CD14-positive monocyte (primary cell): ENCODE data around the gene ZNF697. TPM values are rescaled to one million over a fixed set of nuclear protein-coding genes. Genes with fewer than 3 reads are reported as not detected.

Source experiments
- DNase-seq, 3 donors: peaks; one replicate each; pipeline ENCODE4 v3.0.0-alpha.2; 2011 to 2022
- H2AFZ ChIP-seq: 2 replicates; pipeline ENCODE4 v1.6.0; 2012; ENCODE audit warnings: mild to moderate bottlenecking, low read depth, low read length, inconsistent platforms; ENCODE audit not compliant: insufficient read depth, poor library complexity, severe bottlenecking
- H3K27ac ChIP-seq, 2 donors: 1 replicate in 1 of 2; 2 replicates in 1 of 2; pipeline ENCODE4 v1.5.1; 2012 to 2013; ENCODE audit warnings: low read length in 2 of 2, control low read depth in 1 of 2, inconsistent platforms in 1 of 2, low read depth in 1 of 2, mild to moderate bottlenecking in 1 of 2
- H3K27me3 ChIP-seq, 2 donors: one replicate each; pipeline versions ENCODE4 v1.6.0 to v1.6.1; 2011 to 2013; ENCODE audit warnings: low read length in 2 of 2; ENCODE audit not compliant: control insufficient read depth in 2 of 2, insufficient read depth in 2 of 2
- H3K36me3 ChIP-seq, 2 donors: replicated peaks in 1 of 2; 1 replicate in 1 of 2; 2 replicates in 1 of 2; pipeline versions ENCODE4 v1.5.1 to v1.6.1; 2012 to 2013; ENCODE audit warnings: low read length in 2 of 2, control low read depth in 1 of 2, inconsistent platforms in 1 of 2, mild to moderate bottlenecking in 1 of 2; ENCODE audit not compliant: insufficient read depth in 2 of 2, control insufficient read depth in 1 of 2
- H3K4me1 ChIP-seq, 2 donors: 1 replicate in 1 of 2; 2 replicates in 1 of 2; pipeline versions ENCODE4 v1.5.1 to v1.6.1; 2012 to 2013; ENCODE audit warnings: low read length in 2 of 2, control low read depth in 1 of 2, inconsistent platforms in 1 of 2, mild to moderate bottlenecking in 1 of 2, moderate library complexity in 1 of 2; ENCODE audit not compliant: insufficient read depth in 2 of 2, control insufficient read depth in 1 of 2
- H3K4me2 ChIP-seq: replicated peaks from 2 replicates; pipeline ENCODE3; 2012; ENCODE audit warnings: low read length, moderate library complexity, mild to moderate bottlenecking; ENCODE audit not compliant: poor library complexity, severe bottlenecking; ENCODE audit errors: extremely low read depth
- H3K4me3 ChIP-seq, 3 experiments: fragments of 200-600 bp in 1 of 3; sonication (generic) in 1 of 3; replicated peaks in 1 of 3; 1 replicate in 2 of 3; 2 replicates in 1 of 3; pipeline ENCODE4 v1.5.1; 2011 to 2013; ENCODE audit warnings: low read length in 3 of 3, mild to moderate bottlenecking in 3 of 3, control low read depth in 2 of 3, low read depth in 2 of 3, inconsistent platforms in 1 of 3, moderate library complexity in 1 of 3
- H3K79me2 ChIP-seq: 2 replicates; pipeline ENCODE4 v1.6.0; 2012; ENCODE audit warnings: mild to moderate bottlenecking, control low read depth, inconsistent platforms, low read length, moderate library complexity; ENCODE audit not compliant: insufficient read depth
- H3K9ac ChIP-seq: 2 replicates; pipeline ENCODE4 v1.6.0; 2017; ENCODE audit warnings: low read length, mild to moderate bottlenecking; ENCODE audit not compliant: insufficient read depth, poor library complexity, severe bottlenecking
- H3K9me3 ChIP-seq, 2 donors: replicated peaks in 1 of 2; 1 replicate in 1 of 2; 2 replicates in 1 of 2; pipeline versions ENCODE4 v1.5.1 to v1.6.1; 2012 to 2013; ENCODE audit warnings: low read length in 2 of 2, control low read depth in 1 of 2; ENCODE audit not compliant: control insufficient read depth in 1 of 2, insufficient read depth in 1 of 2
- H4K20me1 ChIP-seq: 2 replicates; pipeline ENCODE4 v1.6.0; 2012; ENCODE audit warnings: mild to moderate bottlenecking, low read length, control low read depth, moderate library complexity; ENCODE audit not compliant: insufficient read depth
- H3K27ac Mint-ChIP-seq, 7 donors: one replicate each; pipeline ENCODE4 v1.8.0; 2020; ENCODE audit warnings: mild to moderate bottlenecking in 7 of 7, mixed read lengths in 7 of 7, moderate library complexity in 6 of 7, inconsistent platforms in 2 of 7
- H3K27me3 Mint-ChIP-seq, 3 donors: one replicate each; pipeline ENCODE4 v1.8.0; 2021 to 2022; ENCODE audit warnings: low read depth in 3 of 3, mild to moderate bottlenecking in 3 of 3, mixed read lengths in 3 of 3, moderate library complexity in 3 of 3, inconsistent platforms in 1 of 3
- H3K36me3 Mint-ChIP-seq, 2 donors: one replicate each; pipeline ENCODE4 v1.8.0; 2020; ENCODE audit warnings: mixed read lengths in 2 of 2, inconsistent platforms in 1 of 2, mild to moderate bottlenecking in 1 of 2
- H3K4me1 Mint-ChIP-seq: one replicate; pipeline ENCODE4 v1.8.0; 2020; ENCODE audit warnings: mild to moderate bottlenecking, mixed read lengths
- H3K4me3 Mint-ChIP-seq, 2 donors: one replicate each; pipeline ENCODE4 v1.8.0; 2020; ENCODE audit warnings: mild to moderate bottlenecking in 2 of 2, mixed read lengths in 2 of 2, moderate library complexity in 1 of 2
- H3K9me3 Mint-ChIP-seq, 7 donors: one replicate each; pipeline ENCODE4 v1.8.0; 2020 to 2022; ENCODE audit warnings: mixed read lengths in 7 of 7, mild to moderate bottlenecking in 6 of 7, moderate library complexity in 6 of 7, inconsistent platforms in 2 of 7
- WGBS: methylation state at CpG from one replicate; pipeline ENCODE4 v1.1.5; 2013; ENCODE audit warnings: missing lambda C conversion rate; ENCODE audit not compliant: insufficient coverage; 5-methylcytosine and 5-hydroxymethylcytosine counted together
- intact Hi-C, 2 donors: fragments of 100-400 bp; cut with micrococcal nuclease; formaldehyde crosslinking; loops; one replicate each; pipeline versions ENCODE4 v1.15.0 to v1.15.1; 2023
- polyA plus RNA-seq, 3 donors: library from polyadenylated mRNA; depleted of rRNA in 1 of 3; unstranded in 2 of 3; stranded (reverse) in 1 of 3; fragments of 300-500 nt in 2 of 3; fragments of >200 nt in 1 of 3; fragmentation: Illumina TruSeq in 2 of 3; gene quantifications; 1 replicate in 2 of 3; 2 replicates in 1 of 3; pipeline ENCODE4 v1.2.3, GENCODE V29; 2012 to 2021
- TF ChIP-seq, protein P1 (sequence below): fragments of 200-600 bp; IDR thresholded peaks from one replicate; pipeline ENCODE4 v1.8.0; 2022; ENCODE audit warnings: antibody characterized with exemption, mild to moderate bottlenecking

The ZNF697 gene
- polyA plus RNA-seq, 3 donors = 0.37 to 3.1 (median 0.49) TPM

DNA sequence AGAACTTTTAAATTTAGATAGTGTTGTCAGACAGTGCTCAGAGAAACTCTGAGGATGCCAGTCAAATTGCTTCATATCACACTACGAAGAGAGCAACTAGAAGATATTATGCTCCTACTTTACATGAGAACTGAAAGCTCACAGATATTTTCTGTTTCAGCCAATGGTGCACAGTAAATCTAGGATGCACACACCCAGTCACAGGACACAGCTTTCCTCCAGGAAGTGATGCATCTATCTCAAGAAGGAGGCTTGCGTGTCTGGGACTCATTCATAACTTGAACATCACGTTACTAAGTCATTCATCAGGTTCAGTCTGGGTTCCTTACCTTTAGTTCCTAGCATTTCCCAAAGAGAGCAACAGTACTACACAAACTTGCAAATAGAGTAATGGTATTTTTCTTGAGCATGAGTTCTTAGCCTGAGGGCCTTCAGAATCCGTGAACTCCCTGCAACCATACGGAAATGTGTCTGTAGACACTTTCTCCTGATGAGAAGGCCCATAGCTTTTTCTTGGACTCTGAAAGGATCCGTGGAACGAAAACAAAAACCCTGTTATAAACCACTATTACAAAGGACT is 12.2 kb downstream of the ZNF697 start:
- no peak overlapping the region for H3K27ac ChIP-seq
- H3K4me3 ChIP-seq = no peak overlapping the region
- peaks cover 16 to 24% (median 24%) of the 10 kb centered on the region in 3 donors for H3K27me3 Mint-ChIP-seq
- peaks cover 3% of the 10 kb centered on the region for H3K79me2 ChIP-seq
- no peak overlapping the region for H3K4me3 Mint-ChIP-seq
- peaks cover 0 to 33% of the 10 kb centered on the region in 2 donors for H3K36me3 ChIP-seq
- H3K4me1 Mint-ChIP-seq = peaks cover 14% of the 10 kb centered on the region
- H2AFZ ChIP-seq = no peak overlapping the region
- TF ChIP-seq, protein P1, sequence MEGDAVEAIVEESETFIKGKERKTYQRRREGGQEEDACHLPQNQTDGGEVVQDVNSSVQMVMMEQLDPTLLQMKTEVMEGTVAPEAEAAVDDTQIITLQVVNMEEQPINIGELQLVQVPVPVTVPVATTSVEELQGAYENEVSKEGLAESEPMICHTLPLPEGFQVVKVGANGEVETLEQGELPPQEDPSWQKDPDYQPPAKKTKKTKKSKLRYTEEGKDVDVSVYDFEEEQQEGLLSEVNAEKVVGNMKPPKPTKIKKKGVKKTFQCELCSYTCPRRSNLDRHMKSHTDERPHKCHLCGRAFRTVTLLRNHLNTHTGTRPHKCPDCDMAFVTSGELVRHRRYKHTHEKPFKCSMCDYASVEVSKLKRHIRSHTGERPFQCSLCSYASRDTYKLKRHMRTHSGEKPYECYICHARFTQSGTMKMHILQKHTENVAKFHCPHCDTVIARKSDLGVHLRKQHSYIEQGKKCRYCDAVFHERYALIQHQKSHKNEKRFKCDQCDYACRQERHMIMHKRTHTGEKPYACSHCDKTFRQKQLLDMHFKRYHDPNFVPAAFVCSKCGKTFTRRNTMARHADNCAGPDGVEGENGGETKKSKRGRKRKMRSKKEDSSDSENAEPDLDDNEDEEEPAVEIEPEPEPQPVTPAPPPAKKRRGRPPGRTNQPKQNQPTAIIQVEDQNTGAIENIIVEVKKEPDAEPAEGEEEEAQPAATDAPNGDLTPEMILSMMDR = no peak
- peaks cover 0 to 3% (median 0%) of the 10 kb centered on the region in 7 donors for H3K9me3 Mint-ChIP-seq
- H3K27ac Mint-ChIP-seq = no peak overlapping the region
- no peak for DNase-seq
- H3K9me3 ChIP-seq = no peaks in the 10 kb centered on the region
- intact Hi-C loops = loop anchor here in 1 of 2 donors (2.0 kb wide), 1 partner anchor 19 kb away; no protein-coding TSS in a partner anchor
- no peak overlapping the region for H3K4me2 ChIP-seq
- WGBS = 83% methylated on average over 2 of the region's 7 CpGs
- peaks cover 28 to 31% of the 10 kb centered on the region in 2 donors for H3K36me3 Mint-ChIP-seq
- H3K4me1 ChIP-seq = peaks cover 10 to 12% of the 10 kb centered on the region in 2 donors
- H3K27me3 ChIP-seq = peaks cover 13 to 22% of the 10 kb centered on the region in 2 donors
- no peak overlapping the region for H3K9ac ChIP-seq
- H4K20me1 ChIP-seq = peaks cover 98% of the 10 kb centered on the region

DNA sequence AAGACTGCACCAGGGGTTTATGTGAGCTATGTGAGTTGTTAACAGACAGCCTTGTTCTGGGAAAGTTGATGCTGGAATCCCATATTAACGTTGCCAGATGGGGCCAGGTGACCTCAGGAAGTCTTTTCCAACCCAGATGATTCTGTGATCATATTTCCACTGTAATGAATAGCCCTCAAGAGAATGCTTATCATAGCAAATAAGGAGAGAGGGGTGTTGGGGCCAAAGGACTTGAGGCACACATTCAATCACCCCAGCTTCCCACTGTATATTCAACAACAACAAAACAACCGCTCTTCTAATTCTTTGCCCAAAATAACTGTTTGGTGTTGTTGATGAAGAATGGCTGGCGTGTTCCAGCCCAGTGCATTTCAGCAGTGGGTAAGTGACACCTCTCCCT is 14.1 kb downstream of the ZNF697 start:
- TF ChIP-seq, protein P1 = no peak
- no CpG with 5 or more reads among the region's 3 CpGs for WGBS
- no peak overlapping the region for H3K27ac Mint-ChIP-seq
- H3K4me1 Mint-ChIP-seq = peaks cover 14% of the 10 kb centered on the region
- H3K27ac ChIP-seq = no peak overlapping the region
- DNase-seq = no peak
- H3K4me2 ChIP-seq = no peak overlapping the region
- H3K4me3 Mint-ChIP-seq = no peak overlapping the region
- peaks cover 98% of the 10 kb centered on the region for H4K20me1 ChIP-seq
- peaks cover 3% of the 10 kb centered on the region for H3K79me2 ChIP-seq
- intact Hi-C loops = loop anchor here in 1 of 2 donors (2.0 kb wide), 1 partner anchor 17 kb away; no protein-coding TSS in a partner anchor
- H3K4me3 ChIP-seq = no peak overlapping the region
- no peak overlapping the region for H3K9ac ChIP-seq
- no peaks in the 10 kb centered on the region for H3K9me3 ChIP-seq
- H3K27me3 ChIP-seq = peaks cover 18 to 36% of the 10 kb centered on the region in 2 donors
- peaks cover 0 to 44% of the 10 kb centered on the region in 2 donors for H3K36me3 ChIP-seq
- peaks cover 35 to 38% of the 10 kb centered on the region in 2 donors for H3K36me3 Mint-ChIP-seq
- no peak overlapping the region for H2AFZ ChIP-seq
- H3K9me3 Mint-ChIP-seq = peaks cover 0 to 3% (median 0%) of the 10 kb centered on the region in 7 donors
- peaks cover 10 to 12% of the 10 kb centered on the region in 2 donors for H3K4me1 ChIP-seq
- peaks cover 25 to 34% (median 30%) of the 10 kb centered on the region in 3 donors for H3K27me3 Mint-ChIP-seq
